ENCODE data around the gene PADI4. TPM values are rescaled to one million over a fixed set of nuclear protein-coding genes. Genes with fewer than 3 reads are reported as not detected.

The PADI4 gene
- total RNA-seq, 1 experiment from 2014 or later = 0.26 TPM

DNA sequence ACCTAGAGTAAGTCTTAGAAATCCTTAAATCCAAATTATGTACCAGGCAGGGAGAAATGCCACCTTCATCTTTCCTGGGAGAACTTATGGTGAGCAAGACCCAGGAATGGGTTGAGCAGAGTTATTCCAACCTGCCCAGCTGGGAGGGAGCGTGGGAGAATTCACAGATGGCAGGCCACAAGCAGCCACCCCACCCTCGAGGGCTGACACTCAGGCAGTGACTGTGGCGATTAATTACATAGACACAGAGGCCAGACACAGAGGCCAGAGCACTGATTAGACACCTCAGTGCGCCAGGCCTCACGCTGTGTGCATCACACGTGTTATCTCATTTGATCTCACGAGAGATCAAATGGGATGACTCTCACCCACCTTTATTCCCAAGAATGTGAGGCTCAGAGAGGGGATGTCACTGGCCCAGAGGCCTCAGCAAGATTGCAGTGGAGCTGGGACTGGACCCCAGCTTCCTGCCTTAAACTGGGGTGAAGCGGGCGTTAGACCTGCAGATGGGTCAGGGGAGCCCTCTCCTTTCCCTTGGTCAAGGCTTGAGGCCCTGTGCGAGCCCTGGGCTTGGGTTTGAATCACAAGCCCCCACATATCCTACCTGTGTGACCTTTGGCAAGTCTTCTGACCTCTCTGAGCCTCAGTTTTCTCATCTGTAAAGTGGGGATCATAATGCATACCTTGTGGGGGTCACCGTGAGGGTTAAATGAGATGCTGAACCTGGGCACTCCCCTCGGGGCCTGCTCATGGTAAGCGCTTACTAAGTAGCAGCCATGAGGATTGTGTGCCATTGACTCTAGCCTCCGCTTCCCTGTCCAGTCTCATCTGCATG lies 28.8 kb upstream of the PADI4 start:
- POLR2A ChIA-PET = no interaction called here

DNA sequence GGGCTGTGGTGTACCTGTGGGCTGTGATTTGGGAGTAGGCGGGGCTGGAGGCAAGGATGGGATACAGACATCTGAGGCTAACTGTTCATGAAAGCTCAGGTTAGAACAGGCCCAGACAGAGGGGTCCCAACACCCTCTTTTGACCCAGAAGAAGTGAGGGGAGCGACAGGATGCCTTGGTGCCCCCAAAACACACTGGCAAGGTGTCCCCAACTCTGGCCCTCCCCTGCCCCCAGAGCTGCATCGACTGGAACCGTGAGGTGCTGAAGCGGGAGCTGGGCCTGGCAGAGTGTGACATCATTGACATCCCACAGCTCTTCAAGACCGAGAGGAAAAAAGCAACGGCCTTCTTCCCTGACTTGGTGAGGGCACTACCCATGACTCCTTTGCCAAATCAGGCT lies 27.6 kb upstream of the PADI4 start:
- 0 out of 2 replicates have a peak, but pooled peaks cover 3% of the 10 kb centered on the region for H3K9me3 Mint-ChIP-seq
- H3K27ac Mint-ChIP-seq = no peak overlapping the region
- POLR2A ChIA-PET = no interaction called here
- no peaks in the 10 kb centered on the region for H3K27me3 Mint-ChIP-seq (ENCODE audit: low read depth)
- CTCF ChIA-PET = no interaction called here
- no peaks in the 10 kb centered on the region for H3K4me1 Mint-ChIP-seq
- DNase-seq (ENCODE audit: low spot score) (no peak), ATAC-seq (no peak)
- H3K36me3 Mint-ChIP-seq = no peaks in the 10 kb centered on the region
- no peak overlapping the region for H3K4me3 Mint-ChIP-seq
- no peak for TF ChIP-seq GTF2I (CRISPR knock-in tag; conservative IDR thresholded peaks at IDR 0.05)
- TF ChIP-seq, protein P1, sequence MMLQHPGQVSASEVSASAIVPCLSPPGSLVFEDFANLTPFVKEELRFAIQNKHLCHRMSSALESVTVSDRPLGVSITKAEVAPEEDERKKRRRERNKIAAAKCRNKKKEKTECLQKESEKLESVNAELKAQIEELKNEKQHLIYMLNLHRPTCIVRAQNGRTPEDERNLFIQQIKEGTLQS (CRISPR knock-in tag; conservative IDR thresholded peaks at IDR 0.05) = no peak
- TF ChIP-seq, protein P2, sequence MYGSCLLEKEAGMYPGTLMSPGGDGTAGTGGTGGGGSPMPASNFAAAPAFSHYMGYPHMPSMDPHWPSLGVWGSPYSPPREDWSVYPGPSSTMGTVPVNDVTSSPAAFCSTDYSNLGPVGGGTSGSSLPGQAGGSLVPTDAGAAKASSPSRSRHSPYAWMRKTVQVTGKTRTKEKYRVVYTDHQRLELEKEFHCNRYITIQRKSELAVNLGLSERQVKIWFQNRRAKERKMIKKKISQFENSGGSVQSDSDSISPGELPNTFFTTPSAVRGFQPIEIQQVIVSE (CRISPR knock-in tag; IDR thresholded peaks at IDR 0.05; ENCODE audit: borderline replicate concordance) = no peak
- no peak for TF ChIP-seq NR3C1 (CRISPR knock-in tag; conservative IDR thresholded peaks at IDR 0.05; ENCODE audit: low read depth)
- TF ChIP-seq, protein P3, sequence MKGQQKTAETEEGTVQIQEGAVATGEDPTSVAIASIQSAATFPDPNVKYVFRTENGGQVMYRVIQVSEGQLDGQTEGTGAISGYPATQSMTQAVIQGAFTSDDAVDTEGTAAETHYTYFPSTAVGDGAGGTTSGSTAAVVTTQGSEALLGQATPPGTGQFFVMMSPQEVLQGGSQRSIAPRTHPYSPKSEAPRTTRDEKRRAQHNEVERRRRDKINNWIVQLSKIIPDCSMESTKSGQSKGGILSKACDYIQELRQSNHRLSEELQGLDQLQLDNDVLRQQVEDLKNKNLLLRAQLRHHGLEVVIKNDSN (CRISPR knock-in tag; IDR thresholded peaks at IDR 0.05) = no peak
- TF ChIP-seq NFATC4 (CRISPR knock-in tag; IDR thresholded peaks at IDR 0.05) = no peak
- no peak for TF ChIP-seq NFYB (CRISPR knock-in tag; conservative IDR thresholded peaks at IDR 0.05; ENCODE audit: low read depth)
- no peak for TF ChIP-seq SP1 (CRISPR knock-in tag; conservative IDR thresholded peaks at IDR 0.05)
- no peak for TF ChIP-seq ZNF671 (CRISPR knock-in tag; IDR thresholded peaks at IDR 0.05)
- TF ChIP-seq, protein P4, sequence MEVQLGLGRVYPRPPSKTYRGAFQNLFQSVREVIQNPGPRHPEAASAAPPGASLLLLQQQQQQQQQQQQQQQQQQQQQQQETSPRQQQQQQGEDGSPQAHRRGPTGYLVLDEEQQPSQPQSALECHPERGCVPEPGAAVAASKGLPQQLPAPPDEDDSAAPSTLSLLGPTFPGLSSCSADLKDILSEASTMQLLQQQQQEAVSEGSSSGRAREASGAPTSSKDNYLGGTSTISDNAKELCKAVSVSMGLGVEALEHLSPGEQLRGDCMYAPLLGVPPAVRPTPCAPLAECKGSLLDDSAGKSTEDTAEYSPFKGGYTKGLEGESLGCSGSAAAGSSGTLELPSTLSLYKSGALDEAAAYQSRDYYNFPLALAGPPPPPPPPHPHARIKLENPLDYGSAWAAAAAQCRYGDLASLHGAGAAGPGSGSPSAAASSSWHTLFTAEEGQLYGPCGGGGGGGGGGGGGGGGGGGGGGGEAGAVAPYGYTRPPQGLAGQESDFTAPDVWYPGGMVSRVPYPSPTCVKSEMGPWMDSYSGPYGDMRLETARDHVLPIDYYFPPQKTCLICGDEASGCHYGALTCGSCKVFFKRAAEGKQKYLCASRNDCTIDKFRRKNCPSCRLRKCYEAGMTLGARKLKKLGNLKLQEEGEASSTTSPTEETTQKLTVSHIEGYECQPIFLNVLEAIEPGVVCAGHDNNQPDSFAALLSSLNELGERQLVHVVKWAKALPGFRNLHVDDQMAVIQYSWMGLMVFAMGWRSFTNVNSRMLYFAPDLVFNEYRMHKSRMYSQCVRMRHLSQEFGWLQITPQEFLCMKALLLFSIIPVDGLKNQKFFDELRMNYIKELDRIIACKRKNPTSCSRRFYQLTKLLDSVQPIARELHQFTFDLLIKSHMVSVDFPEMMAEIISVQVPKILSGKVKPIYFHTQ (CRISPR knock-in tag; IDR thresholded peaks at IDR 0.05) = no peak
- TF ChIP-seq, protein P5, sequence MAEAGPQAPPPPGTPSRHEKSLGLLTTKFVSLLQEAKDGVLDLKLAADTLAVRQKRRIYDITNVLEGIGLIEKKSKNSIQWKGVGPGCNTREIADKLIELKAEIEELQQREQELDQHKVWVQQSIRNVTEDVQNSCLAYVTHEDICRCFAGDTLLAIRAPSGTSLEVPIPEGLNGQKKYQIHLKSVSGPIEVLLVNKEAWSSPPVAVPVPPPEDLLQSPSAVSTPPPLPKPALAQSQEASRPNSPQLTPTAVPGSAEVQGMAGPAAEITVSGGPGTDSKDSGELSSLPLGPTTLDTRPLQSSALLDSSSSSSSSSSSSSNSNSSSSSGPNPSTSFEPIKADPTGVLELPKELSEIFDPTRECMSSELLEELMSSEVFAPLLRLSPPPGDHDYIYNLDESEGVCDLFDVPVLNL (CRISPR knock-in tag; IDR thresholded peaks at IDR 0.05; ENCODE audit: borderline replicate concordance, low read depth) = no peak
- no peak for TF ChIP-seq ATF1 (CRISPR knock-in tag; IDR thresholded peaks at IDR 0.05)

More for the DNA sequence above, 28.8 kb upstream of the PADI4 start:
- H3K4me1 Mint-ChIP-seq = no peaks in the 10 kb centered on the region
- no peaks in the 10 kb centered on the region for H3K27me3 Mint-ChIP-seq (ENCODE audit: low read depth)
- TF ChIP-seq, protein P6, sequence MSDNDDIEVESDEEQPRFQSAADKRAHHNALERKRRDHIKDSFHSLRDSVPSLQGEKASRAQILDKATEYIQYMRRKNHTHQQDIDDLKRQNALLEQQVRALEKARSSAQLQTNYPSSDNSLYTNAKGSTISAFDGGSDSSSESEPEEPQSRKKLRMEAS (CRISPR knock-in tag; IDR thresholded peaks at IDR 0.05) = no peak
- TF ChIP-seq TEAD1 (CRISPR knock-in tag; IDR thresholded peaks at IDR 0.05) (no peak), RORB (CRISPR knock-in tag; IDR thresholded peaks at IDR 0.05) (no peak), ZNF138 (CRISPR knock-in tag; conservative IDR thresholded peaks at IDR 0.05) (no peak), FOXP1 (CRISPR knock-in tag; IDR thresholded peaks at IDR 0.05; ENCODE audit: borderline replicate concordance) (no peak), KAT7 (CRISPR knock-in tag; IDR thresholded peaks at IDR 0.05; ENCODE audit: borderline replicate concordance) (no peak), ATF1 (CRISPR knock-in tag; IDR thresholded peaks at IDR 0.05) (no peak)
- TF ChIP-seq, protein P7, sequence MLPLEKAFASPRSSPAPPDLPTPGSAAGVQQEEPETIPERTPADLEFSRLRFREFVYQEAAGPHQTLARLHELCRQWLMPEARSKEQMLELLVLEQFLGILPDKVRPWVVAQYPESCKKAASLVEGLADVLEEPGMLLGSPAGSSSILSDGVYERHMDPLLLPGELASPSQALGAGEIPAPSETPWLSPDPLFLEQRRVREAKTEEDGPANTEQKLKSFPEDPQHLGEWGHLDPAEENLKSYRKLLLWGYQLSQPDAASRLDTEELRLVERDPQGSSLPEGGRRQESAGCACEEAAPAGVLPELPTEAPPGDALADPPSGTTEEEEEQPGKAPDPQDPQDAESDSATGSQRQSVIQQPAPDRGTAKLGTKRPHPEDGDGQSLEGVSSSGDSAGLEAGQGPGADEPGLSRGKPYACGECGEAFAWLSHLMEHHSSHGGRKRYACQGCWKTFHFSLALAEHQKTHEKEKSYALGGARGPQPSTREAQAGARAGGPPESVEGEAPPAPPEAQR (CRISPR knock-in tag; IDR thresholded peaks at IDR 0.05) = no peak
- TF ChIP-seq, protein P2 (CRISPR knock-in tag; IDR thresholded peaks at IDR 0.05; ENCODE audit: borderline replicate concordance) = no peak
- TF ChIP-seq, protein P8, sequence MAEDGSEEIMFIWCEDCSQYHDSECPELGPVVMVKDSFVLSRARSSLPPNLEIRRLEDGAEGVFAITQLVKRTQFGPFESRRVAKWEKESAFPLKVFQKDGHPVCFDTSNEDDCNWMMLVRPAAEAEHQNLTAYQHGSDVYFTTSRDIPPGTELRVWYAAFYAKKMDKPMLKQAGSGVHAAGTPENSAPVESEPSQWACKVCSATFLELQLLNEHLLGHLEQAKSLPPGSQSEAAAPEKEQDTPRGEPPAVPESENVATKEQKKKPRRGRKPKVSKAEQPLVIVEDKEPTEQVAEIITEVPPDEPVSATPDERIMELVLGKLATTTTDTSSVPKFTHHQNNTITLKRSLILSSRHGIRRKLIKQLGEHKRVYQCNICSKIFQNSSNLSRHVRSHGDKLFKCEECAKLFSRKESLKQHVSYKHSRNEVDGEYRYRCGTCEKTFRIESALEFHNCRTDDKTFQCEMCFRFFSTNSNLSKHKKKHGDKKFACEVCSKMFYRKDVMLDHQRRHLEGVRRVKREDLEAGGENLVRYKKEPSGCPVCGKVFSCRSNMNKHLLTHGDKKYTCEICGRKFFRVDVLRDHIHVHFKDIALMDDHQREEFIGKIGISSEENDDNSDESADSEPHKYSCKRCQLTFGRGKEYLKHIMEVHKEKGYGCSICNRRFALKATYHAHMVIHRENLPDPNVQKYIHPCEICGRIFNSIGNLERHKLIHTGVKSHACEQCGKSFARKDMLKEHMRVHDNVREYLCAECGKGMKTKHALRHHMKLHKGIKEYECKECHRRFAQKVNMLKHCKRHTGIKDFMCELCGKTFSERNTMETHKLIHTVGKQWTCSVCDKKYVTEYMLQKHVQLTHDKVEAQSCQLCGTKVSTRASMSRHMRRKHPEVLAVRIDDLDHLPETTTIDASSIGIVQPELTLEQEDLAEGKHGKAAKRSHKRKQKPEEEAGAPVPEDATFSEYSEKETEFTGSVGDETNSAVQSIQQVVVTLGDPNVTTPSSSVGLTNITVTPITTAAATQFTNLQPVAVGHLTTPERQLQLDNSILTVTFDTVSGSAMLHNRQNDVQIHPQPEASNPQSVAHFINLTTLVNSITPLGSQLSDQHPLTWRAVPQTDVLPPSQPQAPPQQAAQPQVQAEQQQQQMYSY (CRISPR knock-in tag; IDR thresholded peaks at IDR 0.05) = no peak
- TF ChIP-seq, protein P1 (CRISPR knock-in tag; conservative IDR thresholded peaks at IDR 0.05) = no peak
- no peak for DNase-seq (ENCODE audit: low spot score)
- no peaks in the 10 kb centered on the region for H3K36me3 Mint-ChIP-seq
- CTCF ChIA-PET = interaction anchor here (1.6 kb wide), 1 partner anchor 154 kb away, joined by 5 read pairs; no protein-coding TSS in a partner anchor
- H3K27ac Mint-ChIP-seq = no peak overlapping the region
- ATAC-seq = no peak
- H3K9me3 Mint-ChIP-seq = 0 out of 2 replicates have a peak, but pooled peaks cover 3% of the 10 kb centered on the region
- H3K4me3 Mint-ChIP-seq = no peak overlapping the region
